GM21381 (cell line): ENCODE results near the gene NFATC1.

Experiments used
- ATAC-seq: cut with Tn5 transposase; IDR thresholded peaks from one replicate; pipeline ENCODE4 v1.9.1; 2021; ENCODE audit warnings: mild to moderate bottlenecking, moderate library complexity; ENCODE audit not compliant: unreplicated experiment

Gene NFATC1

DNA sequence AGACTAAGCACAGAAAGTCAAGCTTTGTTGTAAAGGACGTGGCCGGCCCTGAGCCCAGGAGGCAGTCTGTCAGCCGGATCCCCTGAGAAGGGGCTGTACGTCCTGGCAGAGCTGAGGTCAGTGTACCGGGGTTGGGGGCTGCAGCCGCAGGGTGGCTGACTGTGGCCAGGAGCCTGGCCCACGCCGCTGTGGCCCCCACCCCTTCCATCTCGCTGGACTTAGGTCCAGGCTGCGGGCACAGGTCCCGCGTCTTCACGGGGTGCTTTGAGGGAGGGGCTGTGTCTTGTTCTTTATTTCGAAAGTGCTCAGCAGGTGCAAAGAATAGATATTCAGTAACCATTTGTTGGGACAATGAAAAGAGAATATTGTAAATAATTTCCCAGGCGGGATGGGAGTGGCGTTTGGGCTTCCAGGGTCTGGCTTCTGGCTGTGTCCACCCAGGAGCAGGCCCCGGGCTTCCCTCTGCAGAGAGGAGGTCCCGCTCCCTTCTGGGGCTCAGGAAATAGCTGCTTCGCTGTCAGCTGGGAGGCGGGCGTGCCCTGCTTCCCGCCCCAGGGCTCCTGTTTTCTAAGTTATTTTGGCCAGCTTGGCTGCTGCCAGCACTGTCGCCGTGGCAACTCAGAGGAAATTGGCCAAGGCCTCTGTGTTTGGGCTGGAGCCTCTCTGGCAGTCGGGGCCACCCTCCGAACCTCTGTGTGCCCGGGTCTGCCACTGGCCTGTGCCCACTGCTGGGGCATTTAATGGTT lies 7.4 kb downstream of the NFATC1 start:
- no peak for ATAC-seq

DNA sequence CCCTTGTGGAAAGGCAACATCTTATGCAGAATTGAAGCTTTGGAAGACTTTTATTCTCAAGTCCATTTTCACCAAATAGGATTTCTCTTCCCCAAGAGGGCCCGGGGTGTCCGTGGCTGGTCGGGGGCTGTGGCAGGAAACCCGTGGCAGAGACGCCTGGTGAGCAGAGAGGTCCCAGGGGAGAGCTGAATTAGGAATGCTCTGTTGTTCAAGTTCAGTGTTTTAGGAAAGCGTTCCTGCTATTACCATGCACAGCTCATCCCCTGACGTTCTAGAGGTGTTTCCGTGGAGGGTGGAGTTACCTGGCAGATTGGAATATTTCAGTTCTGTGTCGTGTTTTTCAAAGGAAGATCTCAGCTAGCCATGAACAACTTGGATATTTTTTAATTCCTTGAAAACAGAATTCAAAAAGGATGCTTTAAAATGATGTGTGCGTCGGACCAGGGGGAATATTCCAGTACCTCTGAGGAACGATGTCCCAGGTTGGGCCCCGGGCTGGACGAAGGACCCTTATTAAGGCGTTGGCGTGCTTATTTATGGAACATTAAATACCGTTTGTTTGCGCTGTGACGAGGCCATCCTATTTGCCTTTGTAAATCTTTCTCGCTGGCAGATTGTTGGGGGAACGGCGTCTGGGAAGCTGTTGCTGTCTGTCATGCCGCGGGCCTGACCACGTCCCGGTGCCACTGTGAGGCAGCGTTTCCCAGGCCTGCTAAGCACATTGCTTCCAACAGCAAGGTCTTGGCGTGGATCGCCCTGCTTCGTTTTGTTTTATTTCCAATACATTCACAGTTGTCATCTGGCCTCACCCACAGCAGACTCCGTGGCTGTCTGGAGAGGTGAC lies 8.2 kb downstream of the NFATC1 start:
- ATAC-seq, result no peak

DNA sequence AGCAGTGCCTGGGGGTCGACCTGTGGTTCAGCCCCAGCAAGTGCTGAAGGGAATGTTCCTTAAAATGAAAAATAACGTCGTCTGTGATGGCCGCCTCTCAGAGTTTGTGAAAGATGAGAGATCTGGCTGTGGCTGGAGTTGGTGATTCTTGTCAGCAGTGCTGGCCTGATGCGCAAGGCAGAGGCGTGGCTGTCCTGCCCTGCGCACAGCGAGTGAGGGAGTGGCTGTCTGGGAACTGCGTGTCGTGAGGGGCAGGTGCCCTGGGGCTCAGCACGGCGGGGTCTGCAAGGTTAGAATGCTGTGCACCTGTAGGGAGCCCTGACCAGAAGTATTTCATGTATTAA lies 8.8 kb downstream of the NFATC1 start:
- no peak for ATAC-seq

DNA sequence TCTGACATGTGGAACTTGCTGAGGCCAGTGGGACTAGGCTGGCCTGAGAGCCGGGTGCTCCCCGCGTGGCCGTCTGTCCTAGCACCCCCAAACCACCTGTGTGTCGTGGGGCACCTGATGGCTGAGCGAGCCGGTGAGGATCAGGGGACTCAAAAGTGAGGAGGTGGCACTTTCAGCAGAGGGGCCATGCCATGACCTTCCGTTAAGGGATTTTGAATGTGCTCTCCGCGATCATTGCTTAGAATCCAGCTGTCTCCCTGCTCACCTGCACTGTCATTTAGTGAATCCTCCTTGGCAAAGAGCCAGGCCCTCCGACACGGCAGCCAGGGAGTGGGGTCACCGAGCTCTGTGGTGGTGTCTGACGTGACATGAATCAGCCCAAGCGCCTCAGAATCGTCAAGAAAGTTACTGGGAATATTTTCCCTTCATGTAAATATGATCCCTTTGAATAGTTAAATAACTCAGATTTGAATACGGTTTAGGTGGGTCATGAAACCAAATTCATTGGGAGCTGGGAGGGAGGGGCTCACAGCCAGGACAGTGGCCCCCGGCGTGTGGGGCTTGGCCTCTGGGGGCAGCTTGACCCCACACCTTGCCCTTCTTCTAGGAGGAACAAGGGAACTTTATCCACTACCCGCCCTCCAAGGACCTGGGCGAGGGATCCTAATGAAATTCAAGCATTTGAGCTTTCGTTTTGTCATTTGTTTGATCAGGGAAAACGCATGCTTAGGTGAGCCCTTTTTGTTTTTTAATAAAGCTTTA lies 9.5 kb downstream of the NFATC1 start:
- ATAC-seq, result no peak

DNA sequence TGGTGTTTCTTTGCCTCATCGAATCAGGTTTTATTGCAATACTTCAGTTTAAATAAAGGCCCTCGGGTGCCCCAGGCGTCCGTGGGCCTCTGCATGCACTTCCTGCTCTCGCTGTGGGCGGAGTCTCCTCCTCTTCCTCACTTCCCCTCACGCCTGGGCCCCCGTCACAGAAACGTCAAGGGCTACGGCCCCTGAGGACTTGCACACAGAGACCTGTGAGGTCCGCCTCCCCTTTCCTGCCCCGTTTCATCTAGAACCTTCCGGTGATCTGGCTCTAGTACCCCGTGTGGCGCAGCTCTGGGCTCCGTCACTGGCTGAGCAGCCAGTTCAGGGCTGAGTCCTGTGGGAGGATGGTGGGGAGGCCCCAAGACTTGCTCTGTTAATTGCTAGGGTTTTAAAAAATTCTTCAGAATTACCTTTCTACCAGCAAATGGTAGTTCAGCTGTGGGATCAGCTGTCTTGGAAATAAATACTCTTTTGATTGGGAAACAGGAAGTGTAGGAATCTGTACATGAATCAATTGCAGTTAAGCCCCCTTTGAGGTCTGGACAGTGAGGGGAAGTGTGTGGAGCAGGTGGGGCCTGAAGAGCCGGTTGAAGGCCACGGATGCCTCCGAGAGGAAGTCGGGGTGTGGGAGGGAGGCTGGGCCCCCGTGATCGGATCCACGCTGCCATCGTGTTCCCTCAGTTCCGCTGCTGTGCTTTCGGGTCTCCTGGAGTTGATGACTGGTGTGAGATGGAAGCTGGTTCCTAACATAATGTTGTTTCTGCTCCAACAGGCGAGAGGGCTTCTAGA lies 10.2 kb downstream of the NFATC1 start:
- peak; percentile 76 for ATAC-seq

DNA sequence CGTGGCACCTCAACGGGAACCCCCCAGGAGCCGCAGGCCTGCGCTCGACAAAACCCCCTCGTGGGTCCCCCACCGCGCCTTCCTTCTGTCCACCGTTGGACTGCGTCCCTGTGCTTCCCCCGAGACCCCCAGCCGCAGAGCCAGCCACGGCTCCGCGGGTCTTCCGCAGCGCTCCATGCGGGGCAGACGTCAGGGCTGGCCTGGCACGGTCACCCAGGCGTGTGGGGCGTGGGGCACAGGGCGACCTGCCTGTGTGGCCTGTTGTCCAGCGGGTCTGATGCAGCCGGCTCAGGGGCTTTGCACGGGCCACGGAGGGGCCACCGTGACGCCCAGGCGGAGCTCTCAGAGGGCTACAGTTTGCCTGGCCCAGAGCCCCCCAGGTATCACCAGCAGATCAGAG lies 11.0 kb downstream of the NFATC1 start:
- ATAC-seq, result no peak

DNA sequence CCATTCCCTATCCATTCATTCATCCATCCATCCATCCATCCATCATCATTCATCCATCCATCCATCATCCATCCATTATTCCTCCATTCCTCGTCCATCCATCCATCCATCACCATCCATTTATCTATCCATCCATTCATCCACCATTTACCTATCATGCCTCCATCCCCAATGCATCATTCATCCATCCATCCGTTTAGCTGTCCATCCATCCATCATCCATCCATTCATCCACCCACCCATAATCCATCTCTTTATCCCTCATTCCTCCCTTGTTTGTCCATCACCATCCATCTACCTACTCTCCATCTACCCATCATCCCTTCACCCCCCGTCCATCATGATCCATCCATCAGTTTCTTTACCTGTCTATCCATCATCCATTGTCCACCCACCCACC lies 13.6 kb downstream of the NFATC1 start:
- ATAC-seq, result no peak

DNA sequence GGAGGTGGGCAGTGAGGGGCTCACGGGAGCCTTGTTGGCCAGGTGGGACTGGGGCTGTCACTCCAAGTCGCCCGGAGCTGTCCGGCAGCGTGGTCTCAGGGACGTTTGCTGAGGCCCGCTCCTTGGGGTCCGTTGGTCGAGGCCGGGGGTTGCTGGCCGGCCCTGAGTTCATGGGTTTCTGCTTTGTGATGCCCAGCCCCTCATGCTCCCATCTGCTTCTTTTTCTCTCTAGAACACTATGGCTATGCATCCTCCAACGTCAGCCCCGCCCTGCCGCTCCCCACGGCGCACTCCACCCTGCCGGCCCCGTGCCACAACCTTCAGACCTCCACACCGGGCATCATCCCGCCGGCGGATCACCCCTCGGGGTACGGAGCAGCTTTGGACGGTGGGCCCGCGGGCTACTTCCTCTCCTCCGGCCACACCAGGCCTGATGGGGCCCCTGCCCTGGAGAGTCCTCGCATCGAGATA lies 14.5 kb downstream of the NFATC1 start:
- no peak for ATAC-seq

DNA sequence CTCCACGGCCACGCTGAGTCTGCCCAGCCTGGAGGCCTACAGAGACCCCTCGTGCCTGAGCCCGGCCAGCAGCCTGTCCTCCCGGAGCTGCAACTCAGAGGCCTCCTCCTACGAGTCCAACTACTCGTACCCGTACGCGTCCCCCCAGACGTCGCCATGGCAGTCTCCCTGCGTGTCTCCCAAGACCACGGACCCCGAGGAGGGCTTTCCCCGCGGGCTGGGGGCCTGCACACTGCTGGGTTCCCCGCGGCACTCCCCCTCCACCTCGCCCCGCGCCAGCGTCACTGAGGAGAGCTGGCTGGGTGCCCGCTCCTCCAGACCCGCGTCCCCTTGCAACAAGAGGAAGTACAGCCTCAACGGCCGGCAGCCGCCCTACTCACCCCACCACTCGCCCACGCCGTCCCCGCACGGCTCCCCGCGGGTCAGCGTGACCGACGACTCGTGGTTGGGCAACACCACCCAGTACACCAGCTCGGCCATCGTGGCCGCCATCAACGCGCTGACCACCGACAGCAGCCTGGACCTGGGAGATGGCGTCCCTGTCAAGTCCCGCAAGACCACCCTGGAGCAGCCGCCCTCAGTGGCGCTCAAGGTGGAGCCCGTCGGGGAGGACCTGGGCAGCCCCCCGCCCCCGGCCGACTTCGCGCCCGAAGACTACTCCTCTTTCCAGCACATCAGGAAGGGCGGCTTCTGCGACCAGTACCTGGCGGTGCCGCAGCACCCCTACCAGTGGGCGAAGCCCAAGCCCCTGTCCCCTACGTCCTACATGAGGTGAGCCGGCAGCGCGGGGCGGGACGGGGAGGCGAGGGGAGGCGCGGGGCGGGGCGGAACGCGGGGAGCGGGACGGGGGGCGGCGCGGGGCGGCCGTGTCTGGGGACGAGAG lies 15.2 kb downstream of the NFATC1 start:
- no peak for ATAC-seq

DNA sequence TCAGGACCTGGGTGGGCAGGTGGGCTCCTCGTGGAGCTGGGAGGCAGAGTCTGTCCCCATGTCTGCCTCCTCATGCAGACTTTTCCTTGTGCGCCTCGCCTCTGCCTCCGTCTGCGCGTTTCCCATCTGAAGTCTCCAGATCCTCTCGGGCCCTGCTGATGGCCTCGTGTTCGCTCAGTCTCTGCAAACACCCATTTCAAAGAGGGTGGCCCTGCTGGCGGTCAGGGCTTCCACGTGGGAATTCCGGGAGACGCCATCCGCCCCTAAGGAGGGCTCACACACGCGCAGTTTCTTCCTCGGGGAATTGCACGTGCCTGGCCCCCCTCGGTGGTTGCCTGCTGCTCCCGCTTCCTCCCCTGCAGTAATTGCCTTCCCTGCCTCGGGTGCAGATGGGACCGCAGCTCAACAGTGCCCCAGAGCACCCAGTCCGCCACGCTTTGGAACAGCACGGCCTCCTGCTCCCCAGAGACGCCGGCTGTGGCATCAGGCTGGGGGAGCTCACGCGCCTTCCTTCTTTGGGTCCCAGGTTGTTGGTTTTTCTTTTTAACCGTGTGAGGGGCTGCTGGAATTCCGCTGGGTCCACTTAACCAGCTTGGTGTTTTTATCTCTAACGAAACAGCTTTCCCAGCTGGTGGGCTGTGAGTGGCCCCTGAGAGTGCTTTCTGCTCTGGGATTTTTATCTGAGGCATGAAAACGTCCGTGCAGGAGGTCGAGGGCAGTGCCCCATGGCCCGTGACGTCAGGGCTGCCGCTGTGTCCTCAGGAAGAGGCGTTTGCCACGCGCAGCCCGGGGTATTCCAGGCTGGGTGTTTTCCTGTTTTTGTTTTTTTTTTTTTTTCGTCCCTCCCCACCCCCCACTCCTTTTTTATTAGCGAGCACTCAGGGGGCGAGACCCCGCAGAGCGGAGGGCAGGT lies 16.1 kb downstream of the NFATC1 start:
- no peak for ATAC-seq

DNA sequence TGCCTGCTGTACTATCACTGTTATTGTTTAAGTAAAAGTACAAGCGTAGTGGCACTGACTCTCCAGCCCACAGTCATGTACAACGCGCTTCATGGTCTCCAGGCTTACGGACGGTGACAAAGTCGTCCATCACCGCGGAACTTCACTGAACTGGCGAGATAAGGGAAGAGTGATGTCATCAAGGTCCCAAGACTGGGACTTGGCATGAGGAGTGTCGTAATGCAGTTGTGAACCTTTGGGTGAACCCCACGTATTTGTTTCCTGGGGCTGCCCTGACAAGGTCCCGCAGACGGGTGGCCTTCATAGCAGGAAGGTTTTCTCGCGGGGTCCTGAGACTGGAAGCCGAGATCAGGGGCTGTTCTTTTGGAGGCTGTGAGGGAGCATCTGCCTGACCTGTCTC lies 17.3 kb downstream of the NFATC1 start:
- ATAC-seq, result no peak

DNA sequence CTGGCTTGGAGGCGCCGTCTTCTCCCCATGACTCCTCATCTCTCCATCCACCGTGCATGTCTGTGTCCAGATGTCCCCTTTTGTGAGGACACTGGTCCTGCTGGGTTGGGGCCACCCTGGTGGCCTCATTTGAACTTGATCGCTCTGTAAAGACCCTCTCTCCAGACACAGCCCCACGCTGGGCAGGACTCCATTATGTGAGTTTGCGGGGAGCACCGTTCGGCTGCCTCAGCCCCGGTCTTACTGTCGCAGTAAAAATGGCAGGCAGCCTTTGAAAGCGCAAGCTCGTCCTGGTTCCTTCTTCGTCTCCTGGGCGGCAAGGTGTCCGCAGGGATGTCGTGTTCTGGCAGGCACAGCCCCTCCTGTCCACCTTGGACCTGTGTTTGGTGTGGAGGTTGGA lies 17.7 kb downstream of the NFATC1 start:
- ATAC-seq, result no peak

DNA sequence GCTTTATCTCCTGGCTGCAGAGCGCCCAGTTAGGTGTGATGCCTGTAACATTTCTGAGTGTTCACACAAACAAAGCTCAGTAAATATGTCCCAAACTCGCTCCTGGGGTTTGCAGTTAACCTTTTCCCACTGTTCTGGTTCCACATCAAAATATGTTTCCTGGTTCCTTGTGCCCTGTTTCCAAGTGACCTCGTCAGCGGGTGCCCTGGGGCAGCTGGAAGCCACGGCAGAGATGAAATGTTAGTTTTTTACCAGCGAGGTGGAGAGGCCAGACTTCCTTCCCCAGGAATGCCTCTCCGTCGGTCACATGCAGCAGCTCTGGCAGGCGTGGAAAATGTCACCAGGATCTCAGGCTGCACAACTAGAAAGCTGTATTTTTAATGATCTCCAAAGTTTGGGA lies 18.2 kb downstream of the NFATC1 start:
- no peak for ATAC-seq

DNA sequence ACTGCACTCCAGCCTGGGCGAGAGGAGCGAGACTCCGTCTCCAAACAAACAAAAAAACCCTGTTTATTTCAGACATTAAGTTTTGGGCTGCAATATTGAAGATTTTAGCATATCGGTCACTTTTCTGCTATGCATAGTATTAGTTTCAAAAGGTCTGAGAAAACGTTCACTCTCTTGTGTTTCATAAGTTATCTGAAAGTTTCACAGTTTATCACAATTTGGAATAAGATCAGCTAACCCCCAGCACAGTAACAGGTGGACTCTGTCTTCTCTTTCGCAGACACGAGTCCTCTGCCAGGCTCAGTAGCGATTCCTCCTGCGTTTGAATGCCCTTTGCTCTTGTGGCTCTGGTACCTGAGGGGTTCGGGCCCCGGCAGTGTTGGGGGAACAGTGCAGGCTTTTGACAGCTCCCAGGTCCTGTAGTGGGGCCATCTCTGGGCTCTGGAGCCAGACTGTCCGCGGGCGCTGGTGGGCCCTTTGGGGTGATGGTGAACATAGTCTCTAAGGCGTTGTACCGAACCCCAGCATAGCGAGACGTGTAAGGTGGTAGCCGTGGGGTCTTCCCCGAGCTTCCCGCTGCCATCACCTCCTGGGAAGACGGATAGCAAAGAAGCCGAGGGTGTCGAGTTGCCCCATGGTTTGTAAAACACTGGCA lies 20.4 kb downstream of the NFATC1 start:
- ATAC-seq, result no peak

DNA sequence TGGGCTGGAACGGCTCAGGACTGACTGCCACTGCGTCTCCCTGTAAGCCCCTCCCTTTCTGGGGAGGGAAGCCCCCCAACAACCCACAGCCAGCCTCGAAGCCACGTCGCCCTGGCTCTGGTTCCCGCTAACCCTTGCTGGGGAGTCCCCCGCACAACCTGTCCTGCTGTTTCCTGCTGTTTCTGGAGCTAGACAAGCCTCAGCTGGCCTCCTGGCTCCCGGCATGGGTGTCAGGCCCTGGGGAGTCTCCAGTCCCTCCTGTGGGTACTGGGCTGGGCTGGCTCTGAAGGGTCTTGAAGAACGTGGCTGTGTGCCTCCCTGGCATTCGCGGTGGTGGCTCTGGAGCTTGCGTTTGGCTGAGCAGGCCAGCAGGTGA lies 20.9 kb downstream of the NFATC1 start:
- ATAC-seq, result no peak

DNA sequence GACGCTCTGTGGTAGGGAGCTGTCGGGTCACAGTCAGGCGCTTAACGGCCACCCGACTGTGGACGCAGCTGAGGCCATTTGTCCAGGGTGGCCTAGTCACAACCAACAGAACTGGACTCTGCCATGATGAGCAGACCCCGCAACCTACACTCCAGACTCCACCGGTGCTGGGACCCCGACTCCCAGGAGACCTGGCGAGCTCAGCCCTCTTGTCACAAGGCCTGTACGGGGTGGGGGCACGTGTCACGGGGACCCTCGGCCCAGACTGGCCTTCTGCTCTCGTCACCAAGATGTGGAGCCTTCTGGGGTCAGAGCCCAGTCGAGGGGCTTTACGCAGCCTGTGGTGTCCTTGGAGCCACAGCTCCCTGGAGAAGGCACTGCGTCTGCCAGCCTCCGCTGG lies 22.5 kb downstream of the NFATC1 start:
- no peak for ATAC-seq

DNA sequence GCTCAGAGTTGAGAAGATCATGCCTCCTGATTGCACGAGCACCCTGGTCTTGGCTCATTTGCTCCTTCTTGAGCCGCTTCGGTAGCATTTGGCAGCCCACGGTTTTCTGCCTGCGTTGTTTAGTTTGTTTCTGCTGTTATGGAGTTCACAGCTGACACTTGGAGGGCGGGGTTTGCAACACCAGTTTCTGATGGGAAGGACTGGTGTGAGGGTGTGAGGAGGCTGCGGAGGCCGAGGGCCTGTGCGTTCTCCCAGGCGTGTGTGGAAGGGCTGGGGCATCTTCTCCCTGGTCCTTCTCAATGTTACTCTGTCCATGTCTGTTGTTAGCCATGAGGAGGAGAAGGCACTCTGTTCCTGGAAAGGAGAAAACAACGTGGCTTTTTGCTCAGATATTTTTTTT lies 22.9 kb downstream of the NFATC1 start:
- no peak for ATAC-seq

DNA sequence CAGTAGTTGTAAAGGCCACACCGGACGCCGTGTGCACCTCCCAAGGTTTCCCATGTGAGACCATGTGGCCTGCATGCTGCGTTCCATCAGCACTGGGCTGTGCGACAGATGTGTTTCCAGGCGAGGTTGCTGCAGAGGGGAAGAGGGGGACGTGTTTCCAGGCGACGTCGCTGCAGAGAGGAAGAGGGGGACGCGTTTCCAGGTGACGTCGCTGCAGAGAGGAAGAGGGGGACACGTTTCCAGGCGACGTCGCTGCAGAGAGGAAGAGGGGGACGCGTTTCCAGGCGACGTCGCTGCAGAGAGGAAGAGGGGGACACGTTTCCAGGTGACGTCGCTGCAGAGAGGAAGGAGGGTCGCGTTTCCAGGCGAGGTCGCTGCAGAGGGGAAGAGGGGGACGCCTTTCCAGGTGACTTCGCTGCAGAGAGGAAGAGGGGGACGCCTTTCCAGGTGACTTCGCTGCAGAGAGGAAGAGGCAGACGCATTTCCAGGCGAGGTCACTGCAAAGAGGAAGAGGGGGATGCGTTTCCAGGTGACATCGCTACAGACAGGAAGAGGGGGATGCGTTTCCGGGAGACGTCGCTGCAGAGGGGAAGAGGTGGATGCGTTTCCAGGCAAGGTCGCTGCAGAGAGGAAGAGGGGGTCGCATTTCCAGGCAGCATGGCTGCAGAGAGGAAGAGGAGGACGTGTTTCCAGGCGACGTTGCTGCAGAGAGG lies 24.5 kb downstream of the NFATC1 start:
- ATAC-seq, result no peak
